ENCODE measurements around the gene MAST4. TPM values are rescaled to one million over a fixed set of nuclear protein-coding genes. Genes with fewer than 3 reads are reported as not detected.

Gene MAST4
- total RNA-seq, 1 experiment from 2014 or later: 26.5 TPM

DNA sequence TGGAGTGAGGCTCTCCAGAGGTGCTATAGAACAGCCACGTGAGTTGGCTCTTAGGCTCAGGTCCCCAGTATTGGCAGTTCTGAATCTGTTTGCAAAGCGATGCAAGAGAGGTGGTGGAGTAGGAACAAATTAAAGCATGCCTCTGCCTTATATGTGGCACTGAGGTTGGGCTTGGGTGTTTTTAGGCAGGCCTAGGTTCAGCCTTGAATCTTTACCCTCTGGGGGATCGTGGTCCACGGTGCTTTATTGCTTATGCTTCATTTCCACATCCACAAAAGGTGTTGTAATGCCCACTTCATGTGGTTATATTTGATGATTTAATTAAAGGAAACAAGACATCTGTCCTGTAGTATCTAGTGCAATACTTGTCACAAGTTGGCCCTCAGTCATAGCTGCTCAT is 544.2 kb downstream of the MAST4 start:
- BruUV-seq (replicated peaks): no TSS peak
- intact Hi-C loops (cut with micrococcal nuclease): no loop called here
- no peaks in the 10 kb centered on the region for H3K27me3 Mint-ChIP-seq (ENCODE audit: insufficient read depth, unreplicated experiment)
- TF ChIP-seq, protein P1, sequence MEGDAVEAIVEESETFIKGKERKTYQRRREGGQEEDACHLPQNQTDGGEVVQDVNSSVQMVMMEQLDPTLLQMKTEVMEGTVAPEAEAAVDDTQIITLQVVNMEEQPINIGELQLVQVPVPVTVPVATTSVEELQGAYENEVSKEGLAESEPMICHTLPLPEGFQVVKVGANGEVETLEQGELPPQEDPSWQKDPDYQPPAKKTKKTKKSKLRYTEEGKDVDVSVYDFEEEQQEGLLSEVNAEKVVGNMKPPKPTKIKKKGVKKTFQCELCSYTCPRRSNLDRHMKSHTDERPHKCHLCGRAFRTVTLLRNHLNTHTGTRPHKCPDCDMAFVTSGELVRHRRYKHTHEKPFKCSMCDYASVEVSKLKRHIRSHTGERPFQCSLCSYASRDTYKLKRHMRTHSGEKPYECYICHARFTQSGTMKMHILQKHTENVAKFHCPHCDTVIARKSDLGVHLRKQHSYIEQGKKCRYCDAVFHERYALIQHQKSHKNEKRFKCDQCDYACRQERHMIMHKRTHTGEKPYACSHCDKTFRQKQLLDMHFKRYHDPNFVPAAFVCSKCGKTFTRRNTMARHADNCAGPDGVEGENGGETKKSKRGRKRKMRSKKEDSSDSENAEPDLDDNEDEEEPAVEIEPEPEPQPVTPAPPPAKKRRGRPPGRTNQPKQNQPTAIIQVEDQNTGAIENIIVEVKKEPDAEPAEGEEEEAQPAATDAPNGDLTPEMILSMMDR (IDR thresholded peaks at IDR 0.05; ENCODE audit: unreplicated experiment): no peak
- POLR2A ChIA-PET: interaction anchor here (0.9 to 1.1 kb wide), 2 partner anchors 9 to 117 kb away, joined by 3 read pairs; no protein-coding TSS in a partner anchor
- no peaks in the 10 kb centered on the region for H3K9me3 Mint-ChIP-seq (ENCODE audit: unreplicated experiment)
- no peaks in the 10 kb centered on the region for H3K4me1 Mint-ChIP-seq (ENCODE audit: insufficient read depth, unreplicated experiment)
- H3K4me3 Mint-ChIP-seq (ENCODE audit: unreplicated experiment): no peak overlapping the region
- no peak overlapping the region for H3K27ac Mint-ChIP-seq (ENCODE audit: low read depth, unreplicated experiment)
- CTCF ChIA-PET: no interaction called here
- no peak for DNase-seq (ENCODE audit: unreplicated experiment)
- H3K36me3 Mint-ChIP-seq (ENCODE audit: insufficient read depth, unreplicated experiment): peaks cover 81% of the 10 kb centered on the region

DNA sequence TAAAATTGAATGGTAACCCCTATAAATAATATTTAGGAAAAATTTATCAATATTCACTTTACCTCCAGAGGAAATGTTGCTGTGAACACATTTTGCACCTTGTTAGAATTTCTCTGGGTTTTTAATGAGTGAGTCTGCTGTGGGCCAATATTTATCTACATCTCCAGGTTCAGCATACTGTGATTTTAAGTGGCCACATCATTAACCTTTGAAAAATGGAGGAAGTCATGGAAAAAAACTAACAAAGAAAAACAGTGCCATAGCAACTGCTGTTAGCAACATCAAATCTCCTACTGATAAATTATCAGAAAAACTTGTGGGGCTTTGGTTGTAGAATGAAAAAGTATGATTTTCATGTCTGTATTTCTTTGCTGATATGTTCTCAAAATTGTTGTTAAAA is 545.5 kb downstream of the MAST4 start:
- CTCF ChIA-PET: no interaction called here
- intact Hi-C loops (cut with micrococcal nuclease): no loop called here
- Mint-ChIP-seq H3K4me1 (ENCODE audit: insufficient read depth, unreplicated experiment) (no peaks in the 10 kb centered on the region), H3K27ac (ENCODE audit: low read depth, unreplicated experiment) (no peak overlapping the region), H3K36me3 (ENCODE audit: insufficient read depth, unreplicated experiment) (peaks cover 82% of the 10 kb centered on the region), H3K27me3 (ENCODE audit: insufficient read depth, unreplicated experiment) (no peaks in the 10 kb centered on the region), H3K9me3 (ENCODE audit: unreplicated experiment) (no peaks in the 10 kb centered on the region), H3K4me3 (ENCODE audit: unreplicated experiment) (no peak overlapping the region)
- DNase-seq (ENCODE audit: unreplicated experiment): no peak
- TF ChIP-seq, protein P1 (IDR thresholded peaks at IDR 0.05; ENCODE audit: unreplicated experiment): no peak
- BruUV-seq (replicated peaks): no TSS peak
- POLR2A ChIA-PET: no interaction called here

DNA sequence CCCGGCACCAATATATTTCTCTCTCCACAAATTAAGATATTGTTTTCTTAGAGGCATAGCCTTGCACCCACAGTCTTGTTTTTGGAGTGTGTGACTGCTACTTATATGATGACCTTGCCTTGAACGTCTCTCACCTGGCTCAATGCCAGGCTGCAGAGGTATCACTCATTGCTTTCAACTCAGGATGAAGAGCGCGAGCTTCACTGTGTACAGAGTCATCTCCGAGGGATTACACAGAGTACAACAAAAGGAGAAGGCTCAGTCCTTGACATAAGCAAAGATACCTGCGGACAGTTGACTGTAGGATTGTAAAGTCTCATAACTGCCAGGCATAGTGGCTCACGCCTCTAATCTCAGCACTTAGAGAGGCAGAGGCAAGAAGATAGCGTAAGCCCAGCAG is 546.6 kb downstream of the MAST4 start:
- H3K4me3 Mint-ChIP-seq (ENCODE audit: unreplicated experiment): no peak overlapping the region
- H3K27me3 Mint-ChIP-seq (ENCODE audit: insufficient read depth, unreplicated experiment): no peaks in the 10 kb centered on the region
- ChIA-PET POLR2A (interaction anchor here (1.0 kb wide), 1 partner anchor 96 kb away, joined by 3 read pairs; no protein-coding TSS in a partner anchor), CTCF (interaction anchor here (0.7 to 2.7 kb wide), 2 partner anchors 13 to 65 kb away, joined by 4 to 15 read pairs; no protein-coding TSS in a partner anchor)
- intact Hi-C loops (cut with micrococcal nuclease): no loop called here
- H3K4me1 Mint-ChIP-seq (ENCODE audit: insufficient read depth, unreplicated experiment): no peaks in the 10 kb centered on the region
- BruUV-seq (replicated peaks): no TSS peak
- H3K9me3 Mint-ChIP-seq (ENCODE audit: unreplicated experiment): no peaks in the 10 kb centered on the region
- H3K36me3 Mint-ChIP-seq (ENCODE audit: insufficient read depth, unreplicated experiment): peaks cover 72% of the 10 kb centered on the region
- TF ChIP-seq, protein P1 (IDR thresholded peaks at IDR 0.05; ENCODE audit: unreplicated experiment): no peak
- DNase-seq (ENCODE audit: unreplicated experiment): no peak
- no peak overlapping the region for H3K27ac Mint-ChIP-seq (ENCODE audit: low read depth, unreplicated experiment)

DNA sequence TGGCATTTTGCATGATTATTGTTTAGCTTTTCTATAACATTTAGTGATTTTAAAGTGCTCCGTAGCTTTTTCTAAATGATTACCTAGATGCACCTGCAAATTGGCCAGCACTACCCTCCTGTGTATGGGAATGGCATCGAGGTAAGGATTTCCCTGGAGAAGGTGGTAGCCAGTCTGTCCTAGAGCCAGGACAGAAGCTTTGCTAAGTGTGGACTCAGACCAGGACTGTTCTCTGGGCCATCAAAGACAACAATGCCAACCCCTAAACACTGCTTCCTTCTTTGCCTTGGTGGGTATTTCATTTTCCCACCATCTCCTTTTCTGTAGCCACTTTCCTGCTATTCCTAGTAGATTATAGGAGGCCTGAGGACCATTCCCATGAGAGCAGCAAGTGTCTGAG is 547.4 kb downstream of the MAST4 start:
- BruUV-seq (replicated peaks): no TSS peak
- no peak overlapping the region for H3K27ac Mint-ChIP-seq (ENCODE audit: low read depth, unreplicated experiment)
- H3K36me3 Mint-ChIP-seq (ENCODE audit: insufficient read depth, unreplicated experiment): peaks cover 66% of the 10 kb centered on the region
- ChIA-PET CTCF (interaction anchor here (0.7 to 2.7 kb wide), 2 partner anchors 12 to 64 kb away, joined by 4 to 15 read pairs; no protein-coding TSS in a partner anchor), POLR2A (interaction anchor here (0.6 to 1.0 kb wide), 2 partner anchors 95 to 338 kb away, joined by 3 read pairs; no protein-coding TSS in a partner anchor)
- H3K4me1 Mint-ChIP-seq (ENCODE audit: insufficient read depth, unreplicated experiment): no peaks in the 10 kb centered on the region
- no peaks in the 10 kb centered on the region for H3K9me3 Mint-ChIP-seq (ENCODE audit: unreplicated experiment)
- no peak for DNase-seq (ENCODE audit: unreplicated experiment)
- no peak overlapping the region for H3K4me3 Mint-ChIP-seq (ENCODE audit: unreplicated experiment)
- TF ChIP-seq, protein P1 (IDR thresholded peaks at IDR 0.05; ENCODE audit: unreplicated experiment): no peak
- H3K27me3 Mint-ChIP-seq (ENCODE audit: insufficient read depth, unreplicated experiment): no peaks in the 10 kb centered on the region
- intact Hi-C loops (cut with micrococcal nuclease): no loop called here
